Measurements from ENCODE around the gene GINS2.

GINS2 gene

DNA sequence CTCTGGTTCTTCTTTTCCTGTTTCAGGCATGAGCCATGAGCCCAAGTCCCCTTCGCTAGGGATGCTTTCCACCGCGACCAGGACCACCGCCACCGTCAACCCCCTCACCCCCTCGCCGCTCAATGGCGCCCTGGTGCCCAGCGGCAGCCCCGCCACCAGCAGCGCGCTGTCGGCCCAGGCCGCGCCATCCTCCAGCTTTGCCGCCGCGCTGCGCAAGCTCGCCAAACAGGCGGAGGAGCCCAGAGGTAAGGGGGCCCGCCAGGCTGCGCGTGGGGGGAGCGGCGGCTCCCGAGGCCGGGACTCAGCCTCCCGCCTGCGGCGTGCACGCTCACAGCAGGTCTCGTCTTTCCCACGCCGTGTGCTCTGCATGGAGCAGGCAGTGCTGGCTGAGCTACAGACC is 54.9 kb downstream of the GINS2 start:
- H3K4me3 ChIP-seq (ENCODE audit: low read length): no peak overlapping the region
- no peak overlapping the region for H3K9ac ChIP-seq (ENCODE audit: low read length)
- peaks cover 4% of the 10 kb centered on the region for H3K36me3 ChIP-seq (ENCODE audit: control insufficient read depth, insufficient read depth, low read length)
- no peaks in the 10 kb centered on the region for H3K27me3 ChIP-seq (ENCODE audit: control insufficient read depth, insufficient read depth, low read length)
- H3K27ac ChIP-seq (ENCODE audit: low read depth, low read length): no peak overlapping the region
- no peaks in the 10 kb centered on the region for H3K4me1 ChIP-seq (ENCODE audit: control insufficient read depth, insufficient read depth, low read length)

DNA sequence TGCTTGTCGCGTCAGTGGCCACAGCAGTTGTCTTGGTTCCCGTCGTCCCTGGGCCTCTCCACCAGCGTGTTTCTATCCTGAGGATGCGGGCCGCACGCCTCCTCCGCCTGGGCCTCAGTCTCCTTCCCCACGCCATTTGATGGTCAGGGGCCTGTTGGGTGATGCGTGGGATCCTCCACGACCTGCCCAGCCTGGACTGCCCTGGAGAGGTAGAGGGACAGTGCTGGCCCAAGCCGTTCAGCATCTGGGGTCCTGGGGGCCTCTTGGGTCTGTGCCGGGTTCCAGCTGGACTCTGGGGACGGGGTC is 55.4 kb downstream of the GINS2 start:
- peaks cover 4% of the 10 kb centered on the region for H3K36me3 ChIP-seq (ENCODE audit: control insufficient read depth, insufficient read depth, low read length)
- peaks cover under 1% of the 10 kb centered on the region for H3K4me1 ChIP-seq (ENCODE audit: control insufficient read depth, insufficient read depth, low read length)
- H3K27ac ChIP-seq (ENCODE audit: low read depth, low read length): no peak overlapping the region
- no peak overlapping the region for H3K4me3 ChIP-seq (ENCODE audit: low read length)
- H3K27me3 ChIP-seq (ENCODE audit: control insufficient read depth, insufficient read depth, low read length): no peaks in the 10 kb centered on the region
- H3K9ac ChIP-seq (ENCODE audit: low read length): no peak overlapping the region

DNA sequence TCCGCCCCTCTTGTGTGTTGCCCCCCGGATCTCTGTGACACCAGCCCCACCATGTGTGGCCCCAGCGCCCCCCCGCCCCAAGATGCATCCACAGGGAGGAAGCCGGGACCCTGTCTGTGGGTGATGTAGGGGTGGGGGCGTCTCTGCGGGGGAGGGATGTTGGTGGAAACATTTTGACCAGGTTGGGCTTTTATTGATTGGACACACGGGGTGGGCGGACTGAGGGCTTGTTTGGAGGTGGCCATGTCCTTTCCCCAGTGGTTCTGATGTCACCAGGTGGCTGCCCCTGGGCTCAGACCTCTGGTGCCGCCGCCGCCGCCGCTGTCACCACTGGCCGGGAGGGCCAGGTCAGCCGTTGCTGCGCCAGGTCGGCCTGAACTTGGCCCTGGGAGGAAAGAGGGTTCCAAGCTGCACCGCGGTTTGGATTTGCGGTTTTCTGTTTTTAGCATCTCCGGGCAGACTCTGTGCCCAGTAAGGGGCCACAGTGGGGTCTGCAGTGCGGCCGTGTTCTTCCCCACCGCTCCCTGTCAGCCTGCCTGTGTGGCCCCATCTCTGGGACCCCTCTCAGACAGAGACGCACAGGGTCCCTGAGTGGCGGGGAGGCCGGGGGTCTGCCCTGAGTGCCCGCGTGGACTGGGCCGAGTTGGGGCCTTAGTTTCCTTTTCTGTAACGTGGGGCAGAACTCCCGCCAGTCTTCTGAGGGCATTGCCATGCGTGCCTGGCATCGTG is 55.9 kb downstream of the GINS2 start:
- H3K27me3 ChIP-seq (ENCODE audit: control insufficient read depth, insufficient read depth, low read length): no peaks in the 10 kb centered on the region
- H3K4me1 ChIP-seq (ENCODE audit: control insufficient read depth, insufficient read depth, low read length): peaks cover 5% of the 10 kb centered on the region
- no peak overlapping the region for H3K9ac ChIP-seq (ENCODE audit: low read length)
- no peak overlapping the region for H3K4me3 ChIP-seq (ENCODE audit: low read length)
- peaks cover 4% of the 10 kb centered on the region for H3K36me3 ChIP-seq (ENCODE audit: control insufficient read depth, insufficient read depth, low read length)
- H3K27ac ChIP-seq (ENCODE audit: low read depth, low read length): no peak overlapping the region

DNA sequence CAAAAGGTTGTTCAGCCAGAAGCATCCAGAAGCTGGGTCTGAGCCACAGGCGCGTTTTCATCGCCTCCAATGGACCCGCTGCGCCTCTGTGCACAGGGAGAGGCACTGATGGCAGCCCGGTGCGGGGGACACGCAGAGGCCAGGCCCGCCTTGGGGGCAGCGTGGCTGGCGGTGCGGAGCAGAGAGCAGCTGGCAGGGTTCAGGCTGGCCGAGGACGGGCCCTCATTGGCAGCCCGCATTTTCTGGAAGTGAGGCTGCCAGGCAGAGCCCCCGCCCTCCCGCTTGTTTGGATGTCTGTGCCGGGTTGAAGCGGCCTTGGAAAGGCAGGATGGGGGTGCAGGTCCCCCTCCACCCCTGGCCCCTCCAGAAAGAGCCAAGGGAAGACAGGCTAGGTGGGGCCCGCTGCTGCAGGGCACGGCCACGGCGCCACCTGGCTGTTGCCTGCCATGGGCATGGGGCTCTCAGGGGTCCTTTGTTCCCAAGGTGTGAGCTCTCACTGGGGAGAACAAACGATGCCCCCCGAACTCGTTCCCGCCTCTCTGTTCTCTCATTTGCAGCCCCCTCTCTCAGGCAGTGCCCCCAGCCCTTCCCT is 56.9 kb downstream of the GINS2 start:
- peaks cover 8% of the 10 kb centered on the region for H3K4me1 ChIP-seq (ENCODE audit: control insufficient read depth, insufficient read depth, low read length)

DNA sequence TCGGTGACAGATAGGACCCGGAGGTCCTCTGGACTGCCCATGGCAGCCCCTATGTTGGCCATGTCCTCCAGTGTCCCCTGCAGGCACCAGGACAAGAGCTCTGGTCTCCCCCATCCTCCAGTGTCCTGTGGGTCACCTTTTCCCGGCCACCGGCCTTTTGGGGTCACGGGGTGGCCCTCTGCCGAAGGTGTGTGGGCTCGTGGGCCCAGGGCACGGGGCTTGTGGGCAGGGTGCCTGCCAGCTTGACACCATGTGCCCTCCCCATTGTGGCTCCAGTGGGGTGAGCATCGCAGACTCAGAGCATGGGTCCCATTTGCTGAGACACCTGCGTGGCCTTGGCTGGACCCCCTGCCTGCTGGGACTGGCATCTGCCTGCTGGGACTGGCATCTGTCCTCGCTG is 57.5 kb downstream of the GINS2 start:
- Histone ChIP-seq H3K27me3 (ENCODE audit: control insufficient read depth, insufficient read depth, low read length) (no peaks in the 10 kb centered on the region), H3K4me1 (ENCODE audit: control insufficient read depth, insufficient read depth, low read length) (peaks cover 10% of the 10 kb centered on the region), H3K27ac (ENCODE audit: low read depth, low read length) (no peak overlapping the region), H3K9ac (ENCODE audit: low read length) (no peak overlapping the region), H3K4me3 (ENCODE audit: low read length) (no peak overlapping the region), H3K36me3 (ENCODE audit: control insufficient read depth, insufficient read depth, low read length) (peaks cover 4% of the 10 kb centered on the region)

More for the DNA sequence above, 56.9 kb downstream of the GINS2 start:
- Histone ChIP-seq H3K4me3 (ENCODE audit: low read length) (no peak overlapping the region), H3K27me3 (ENCODE audit: control insufficient read depth, insufficient read depth, low read length) (no peaks in the 10 kb centered on the region), H3K36me3 (ENCODE audit: control insufficient read depth, insufficient read depth, low read length) (peaks cover 4% of the 10 kb centered on the region), H3K9ac (ENCODE audit: low read length) (no peak overlapping the region), H3K27ac (ENCODE audit: low read depth, low read length) (no peak overlapping the region)

DNA sequence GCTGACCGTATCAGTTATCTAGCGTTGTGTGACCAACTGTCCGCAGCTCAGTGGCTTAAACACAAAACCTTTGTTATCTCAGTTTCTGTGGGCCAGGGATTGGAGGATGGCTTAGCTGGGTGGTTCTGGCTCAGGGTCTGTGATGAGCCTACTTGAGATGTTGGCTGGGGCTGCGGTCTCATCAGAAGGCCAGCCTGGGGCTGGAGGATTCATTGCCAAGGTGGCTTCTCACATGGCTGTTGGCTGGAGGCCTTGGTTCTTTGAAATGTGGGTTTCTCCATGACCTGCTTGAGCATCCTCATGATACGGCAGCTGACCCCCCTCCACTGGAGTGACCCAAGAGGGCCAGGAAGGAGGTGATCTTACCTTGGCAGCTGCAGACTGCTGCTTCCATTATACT is 58.9 kb downstream of the GINS2 start:
- Histone ChIP-seq H3K9ac (ENCODE audit: low read length) (no peak overlapping the region), H3K27ac (ENCODE audit: low read depth, low read length) (no peak overlapping the region), H3K27me3 (ENCODE audit: control insufficient read depth, insufficient read depth, low read length) (no peaks in the 10 kb centered on the region), H3K4me3 (ENCODE audit: low read length) (no peak overlapping the region), H3K4me1 (ENCODE audit: control insufficient read depth, insufficient read depth, low read length) (peaks cover 10% of the 10 kb centered on the region), H3K36me3 (ENCODE audit: control insufficient read depth, insufficient read depth, low read length) (peaks cover 4% of the 10 kb centered on the region)

DNA sequence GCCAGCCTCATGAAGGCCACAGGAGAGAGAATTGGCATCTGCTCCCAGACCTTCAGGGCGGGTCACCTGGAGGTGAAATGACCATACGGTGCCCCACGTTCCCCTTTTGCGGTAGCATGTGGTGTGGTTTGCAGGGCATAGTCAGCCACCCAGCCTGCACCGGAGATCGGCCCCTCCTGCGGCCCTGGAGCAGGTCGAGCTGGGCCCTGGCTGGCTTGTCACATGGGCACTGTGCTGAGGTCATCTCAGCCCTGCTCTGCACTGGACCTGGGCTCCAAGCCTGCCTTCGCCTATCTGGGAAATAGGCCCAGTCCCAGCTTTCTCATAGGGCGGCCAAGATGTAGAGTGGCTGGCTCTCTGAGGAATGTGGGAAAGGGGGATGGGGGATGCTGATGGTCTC is 59.4 kb downstream of the GINS2 start:
- Histone ChIP-seq H3K36me3 (ENCODE audit: control insufficient read depth, insufficient read depth, low read length) (peaks cover 4% of the 10 kb centered on the region), H3K4me3 (ENCODE audit: low read length) (no peak overlapping the region), H3K27ac (ENCODE audit: low read depth, low read length) (no peak overlapping the region), H3K27me3 (ENCODE audit: control insufficient read depth, insufficient read depth, low read length) (no peaks in the 10 kb centered on the region), H3K4me1 (ENCODE audit: control insufficient read depth, insufficient read depth, low read length) (peaks cover 10% of the 10 kb centered on the region), H3K9ac (ENCODE audit: low read length) (no peak overlapping the region)

DNA sequence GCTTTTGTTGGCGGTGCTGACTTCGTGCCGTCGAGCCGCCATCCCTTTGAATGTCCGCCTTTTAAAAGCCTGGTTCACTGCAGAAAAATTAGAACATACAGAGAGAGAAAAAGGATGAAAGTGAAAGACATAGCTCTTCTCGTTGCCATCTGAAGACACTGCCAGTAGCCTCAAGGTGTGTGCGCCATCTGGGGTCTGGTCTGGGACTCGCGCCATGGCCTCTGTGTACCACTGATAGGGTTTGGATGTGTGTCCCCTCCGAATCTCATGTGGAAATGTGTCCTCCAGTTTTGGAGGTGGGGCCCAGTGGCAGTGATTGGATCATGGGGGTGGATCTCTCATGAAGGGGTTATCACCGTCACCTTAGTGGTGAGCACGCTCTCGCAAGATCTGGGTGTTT is 60.1 kb downstream of the GINS2 start:
- Histone ChIP-seq H3K27me3 (ENCODE audit: control insufficient read depth, insufficient read depth, low read length) (no peaks in the 10 kb centered on the region), H3K27ac (ENCODE audit: low read depth, low read length) (no peak overlapping the region), H3K4me3 (ENCODE audit: low read length) (no peak overlapping the region), H3K9ac (ENCODE audit: low read length) (no peak overlapping the region), H3K4me1 (ENCODE audit: control insufficient read depth, insufficient read depth, low read length) (peaks cover 10% of the 10 kb centered on the region), H3K36me3 (ENCODE audit: control insufficient read depth, insufficient read depth, low read length) (peaks cover 4% of the 10 kb centered on the region)

DNA sequence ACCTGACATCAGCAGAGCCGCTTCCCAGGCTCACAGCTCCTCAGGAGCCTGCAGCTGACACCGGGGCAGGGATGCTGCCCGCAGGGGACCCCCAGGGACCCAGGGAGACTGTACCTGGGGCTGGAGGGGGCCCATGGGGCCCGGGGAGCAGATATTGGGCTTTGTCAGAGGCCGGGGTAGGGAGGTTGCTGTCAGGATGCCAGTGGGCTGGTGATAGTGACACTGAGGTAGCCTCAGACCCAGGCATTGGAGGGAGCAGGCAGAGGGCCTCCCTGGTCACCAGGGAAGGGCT is 60.5 kb downstream of the GINS2 start:
- peaks cover 10% of the 10 kb centered on the region for H3K4me1 ChIP-seq (ENCODE audit: control insufficient read depth, insufficient read depth, low read length)
- H3K4me3 ChIP-seq (ENCODE audit: low read length): no peak overlapping the region
- no peak overlapping the region for H3K27ac ChIP-seq (ENCODE audit: low read depth, low read length)
- H3K27me3 ChIP-seq (ENCODE audit: control insufficient read depth, insufficient read depth, low read length): no peaks in the 10 kb centered on the region
- no peak overlapping the region for H3K9ac ChIP-seq (ENCODE audit: low read length)
- peaks cover 4% of the 10 kb centered on the region for H3K36me3 ChIP-seq (ENCODE audit: control insufficient read depth, insufficient read depth, low read length)

DNA sequence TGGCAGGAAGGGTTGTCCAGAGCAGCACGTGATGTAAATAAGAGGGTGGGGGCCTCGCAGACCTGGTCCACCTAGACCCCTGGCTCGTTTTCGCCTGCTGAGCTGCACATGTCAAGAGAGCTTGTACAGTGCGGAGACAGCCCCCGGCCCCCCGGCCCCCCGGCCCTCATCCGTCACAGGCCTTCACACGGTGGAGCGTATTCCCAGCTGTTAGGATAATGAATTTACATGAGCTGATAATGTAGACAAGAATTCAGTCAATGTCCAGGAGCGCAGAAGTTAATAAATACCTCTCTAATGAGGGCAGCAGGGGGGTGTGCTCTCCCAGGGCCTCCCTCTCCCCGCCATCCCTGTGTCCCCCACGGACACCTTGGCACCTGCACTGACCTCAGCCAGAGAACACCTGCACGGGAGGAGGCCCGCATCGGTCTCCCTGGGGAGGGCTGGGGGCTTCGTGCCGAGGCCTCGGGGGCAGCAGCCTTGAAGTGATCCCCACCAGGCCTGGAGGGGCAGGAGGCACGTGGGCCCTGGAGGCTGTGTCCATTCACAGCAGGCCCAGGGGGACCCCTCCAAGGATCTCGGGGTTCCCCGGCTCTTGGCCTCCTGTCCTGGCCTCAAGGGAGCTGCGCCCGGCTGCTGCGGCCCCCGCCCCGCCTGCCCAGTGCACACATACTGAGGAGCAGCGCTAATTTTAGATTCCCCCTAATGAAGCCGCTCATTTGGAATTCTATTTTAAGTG is 61.1 kb downstream of the GINS2 start:
- H3K4me1 ChIP-seq (ENCODE audit: control insufficient read depth, insufficient read depth, low read length): peaks cover 10% of the 10 kb centered on the region
- no peaks in the 10 kb centered on the region for H3K27me3 ChIP-seq (ENCODE audit: control insufficient read depth, insufficient read depth, low read length)
- H3K27ac ChIP-seq (ENCODE audit: low read depth, low read length): no peak overlapping the region
- H3K36me3 ChIP-seq (ENCODE audit: control insufficient read depth, insufficient read depth, low read length): peaks cover 4% of the 10 kb centered on the region
- no peak overlapping the region for H3K4me3 ChIP-seq (ENCODE audit: low read length)
- no peak overlapping the region for H3K9ac ChIP-seq (ENCODE audit: low read length)

DNA sequence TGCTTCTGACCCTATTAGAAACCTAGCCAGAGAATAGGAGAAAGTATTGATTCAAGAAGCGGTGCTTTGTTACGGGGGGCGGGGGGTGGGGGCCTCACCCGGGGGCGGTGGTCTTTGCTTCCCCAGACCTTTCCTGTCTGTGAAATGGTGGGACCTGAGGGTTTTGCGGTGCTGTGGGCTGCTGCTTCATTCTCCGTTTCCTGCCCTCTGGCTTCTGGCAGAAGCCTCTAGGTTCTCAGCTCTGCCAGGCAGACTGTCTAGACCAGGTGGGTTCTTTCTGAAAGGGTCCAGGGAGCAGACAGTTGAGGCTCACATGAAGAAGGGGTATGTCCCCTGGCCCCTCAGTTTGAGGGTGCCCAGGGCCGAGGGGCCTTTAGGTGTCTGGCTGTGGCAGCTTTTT is 61.7 kb downstream of the GINS2 start:
- H3K27me3 ChIP-seq (ENCODE audit: control insufficient read depth, insufficient read depth, low read length): no peaks in the 10 kb centered on the region
- peaks cover 4% of the 10 kb centered on the region for H3K36me3 ChIP-seq (ENCODE audit: control insufficient read depth, insufficient read depth, low read length)
- no peak overlapping the region for H3K9ac ChIP-seq (ENCODE audit: low read length)
- H3K4me1 ChIP-seq (ENCODE audit: control insufficient read depth, insufficient read depth, low read length): peaks cover 10% of the 10 kb centered on the region
- H3K4me3 ChIP-seq (ENCODE audit: low read length): no peak overlapping the region
- H3K27ac ChIP-seq (ENCODE audit: low read depth, low read length): no peak overlapping the region
